HG03521 (cell line): Measurements from ENCODE around the gene RHEB.
"Not testable (repeated sequence)": the region's sequence is repeated elsewhere in the genome, so short reads cannot be mapped to it uniquely, and the experiment has no call there.

Experiments
- ATAC-seq: cut with Tn5 transposase; IDR thresholded peaks from one replicate; pipeline ENCODE4 v1.9.1; 2021; ENCODE audit warnings: mild to moderate bottlenecking, moderate library complexity; ENCODE audit not compliant: unreplicated experiment

Gene RHEB

GRCh38 chr7:151536178-151536577 lies 16.5 kb upstream of the RHEB start:
- ATAC-seq: not testable (repeated sequence)

GRCh38 chr7:151529842-151530241 lies 10.1 kb upstream of the RHEB start:
- ATAC-seq: no peak

GRCh38 chr7:151524845-151525244 lies 5.2 kb upstream of the RHEB start:
- ATAC-seq: no peak

GRCh38 chr7:151524331-151524730 lies 4.6 kb upstream of the RHEB start:
- no peak for ATAC-seq

- ATAC-seq: no peak
Measured at GRCh38 chr7:151520419-151521261, 945 bp upstream of the RHEB start.

- ATAC-seq: peak; percentile 43
Measured at GRCh38 chr7:151518947-151519764, 539 bp downstream of the RHEB start.

GRCh38 chr7:151518105-151518946 lies 1.4 kb downstream of the RHEB start:
- ATAC-seq: no peak

- ATAC-seq: no peak
Measured at GRCh38 chr7:151517601-151518104, 2.0 kb downstream of the RHEB start.

- ATAC-seq: no peak
Measured at GRCh38 chr7:151515276-151515565, 4.5 kb downstream of the RHEB start.

- no peak for ATAC-seq
Measured at GRCh38 chr7:151514461-151515275, 5.0 kb downstream of the RHEB start.

GRCh38 chr7:151513133-151513532 lies 6.6 kb downstream of the RHEB start:
- ATAC-seq: no peak

GRCh38 chr7:151512353-151512752 lies 7.3 kb downstream of the RHEB start:
- no peak for ATAC-seq

GRCh38 chr7:151511946-151512345 lies 7.7 kb downstream of the RHEB start:
- ATAC-seq: no peak

- ATAC-seq: no peak
Measured at GRCh38 chr7:151511270-151511669, 8.4 kb downstream of the RHEB start.

GRCh38 chr7:151509670-151510333 lies 9.9 kb downstream of the RHEB start:
- ATAC-seq: no peak

- no peak for ATAC-seq
Measured at GRCh38 chr7:151508991-151509390, 10.7 kb downstream of the RHEB start.

- ATAC-seq: no peak
Measured at GRCh38 chr7:151507806-151508205, 11.9 kb downstream of the RHEB start.

GRCh38 chr7:151506901-151507382 lies 12.8 kb downstream of the RHEB start:
- no peak for ATAC-seq

GRCh38 chr7:151505836-151506468 lies 13.7 kb downstream of the RHEB start:
- no peak for ATAC-seq
